Left ventricle myocardium superior (tissue), 1 donor: Measurements from ENCODE around the gene SNX20. TPM values are rescaled to one million over a fixed set of nuclear protein-coding genes. Genes with fewer than 3 reads are reported as not detected.

ENCODE experiments used
- ATAC-seq: fragments of 200-7000 bp; cut with Tn5 transposase; one replicate; pipeline ENCODE4 v1.9.1; 2020; ENCODE audit warnings: mild to moderate bottlenecking, moderate library complexity
- DNase-seq: peaks from one replicate; pipeline ENCODE4 v3.0.0-alpha.2; 2020
- intact Hi-C: fragments of 100-400 bp; cut with micrococcal nuclease; formaldehyde crosslinking; loops from one replicate; pipeline ENCODE4 v1.11.0; 2022
- total RNA-seq: library from RNA; stranded (reverse); fragmentation: NEBNext Ultra II Directional; extraction: Animal tissue kit (Norgen Biotek cat#: 25700); gene quantifications from one replicate; pipeline ENCODE4 v1.2.1, GENCODE V29; 2021
- donor health status: DM: no; HTN: yes; CAD: no; lungs with severe emphysema.

Gene SNX20
- total RNA-seq, 1 donor from 2014 or later: 0.72 TPM

DNA sequence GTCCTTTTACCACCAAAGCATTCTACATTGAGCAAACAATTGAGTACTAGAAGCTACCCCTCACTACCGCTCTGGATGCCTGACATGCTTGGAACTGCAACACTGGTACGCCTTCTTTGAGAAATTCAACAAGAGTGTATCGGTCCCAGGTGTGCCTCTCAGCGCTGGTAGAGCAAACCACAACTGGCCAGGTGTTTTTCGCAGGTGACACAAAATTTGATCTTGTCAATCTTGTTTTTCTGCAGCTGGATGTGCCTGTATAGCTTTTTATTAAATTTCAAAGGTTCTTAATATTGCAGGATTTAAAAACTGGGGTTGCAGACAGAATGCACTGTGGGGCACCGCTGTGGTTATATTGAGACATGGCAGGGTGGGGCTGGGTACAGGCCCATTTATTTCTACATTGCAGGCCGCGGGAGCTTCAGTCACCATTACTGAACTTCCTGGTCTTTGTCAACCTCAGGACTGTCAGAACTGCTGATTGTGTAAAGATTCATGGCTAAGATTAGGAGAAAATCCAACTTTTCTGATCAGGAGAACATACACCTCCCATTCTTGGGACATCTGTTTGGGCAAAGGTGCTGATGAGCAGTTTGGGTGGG is 4.5 kb upstream of the SNX20 start:
- peak; percentile 57 for ATAC-seq
- DNase-seq: no peak
- intact Hi-C loops: no loop called here

DNA sequence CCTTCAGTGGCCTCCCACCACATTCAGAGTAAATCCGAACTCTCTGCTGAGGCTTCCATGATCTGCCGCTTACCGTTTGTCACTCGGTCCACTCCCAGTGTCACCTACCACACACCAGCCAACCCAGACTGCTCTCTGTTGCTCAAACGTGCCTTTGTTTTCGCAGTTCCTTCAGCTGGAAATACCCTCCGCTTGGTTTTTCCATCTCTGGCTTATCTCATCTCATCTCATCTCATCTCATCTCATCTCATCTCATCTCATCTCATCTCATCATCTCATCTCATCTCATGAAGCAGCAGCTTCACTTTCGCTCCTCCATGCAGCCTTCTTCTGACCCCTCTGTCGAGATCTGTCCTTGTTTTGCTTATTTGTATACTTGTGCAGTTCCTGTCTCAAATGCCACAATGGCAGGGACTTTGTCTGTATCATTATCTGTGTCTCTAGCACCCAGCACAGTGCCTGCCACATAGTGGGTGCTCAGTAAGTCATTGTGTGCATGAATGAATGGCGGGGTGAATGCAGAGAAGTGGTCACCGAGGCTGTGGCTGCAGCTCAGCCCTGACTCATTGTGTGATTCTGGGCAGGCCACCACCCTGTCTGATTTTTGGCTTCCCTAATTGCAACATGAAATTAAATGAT is 3.8 kb upstream of the SNX20 start:
- intact Hi-C loops: no loop called here
- DNase-seq: no peak
- no peak for ATAC-seq

DNA sequence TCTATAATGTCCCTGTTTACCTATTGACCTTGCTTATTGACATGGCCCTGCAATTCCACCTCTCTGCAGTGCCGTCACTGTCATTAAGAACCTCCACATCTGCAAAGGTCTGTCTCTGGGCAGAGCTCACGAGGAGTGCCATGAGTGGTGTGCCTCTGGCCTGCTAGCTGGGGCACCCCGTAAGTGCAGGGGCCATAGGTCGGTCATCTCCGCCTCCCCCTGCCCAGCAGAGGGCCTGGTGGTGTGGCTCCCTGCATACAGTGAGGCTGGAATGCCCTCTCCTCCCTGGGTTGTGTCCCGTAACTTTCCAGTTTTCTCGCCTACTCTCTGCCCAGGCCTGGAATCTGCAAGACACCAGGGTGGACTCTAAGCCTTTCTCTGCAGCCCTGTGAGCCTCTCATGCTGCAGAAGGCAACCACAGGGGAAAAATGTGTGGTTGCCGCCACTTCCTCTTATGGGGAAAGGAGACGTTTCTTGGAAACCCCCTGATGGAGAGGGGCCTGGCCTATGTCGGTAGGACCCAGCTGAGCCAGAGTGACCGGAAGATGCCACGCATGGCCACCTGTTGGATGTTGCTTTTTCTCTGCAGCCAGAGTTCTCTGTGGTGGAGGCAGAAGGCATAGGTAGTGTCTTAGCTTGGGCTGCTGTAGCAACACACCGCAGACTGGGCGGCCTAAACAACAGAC is 2.7 kb upstream of the SNX20 start:
- peak; percentile 36 for ATAC-seq
- intact Hi-C loops: no loop called here
- DNase-seq: no peak

DNA sequence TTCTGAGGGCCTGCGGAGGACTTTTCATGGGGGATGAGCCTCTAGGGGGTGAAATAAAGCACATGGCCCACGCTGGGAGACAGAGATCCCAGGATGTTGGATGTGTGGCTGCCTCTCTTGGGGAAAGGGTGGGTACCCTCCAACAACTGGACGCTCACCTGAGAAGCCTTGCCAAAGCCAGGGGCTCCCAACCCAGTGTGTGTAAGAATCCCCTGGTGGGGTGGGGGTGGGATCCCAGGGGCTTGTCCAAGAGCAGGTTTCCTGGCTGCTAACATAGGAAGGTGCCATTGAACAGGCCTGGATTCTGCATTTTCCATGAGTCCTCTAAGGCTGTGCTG is 587 bp downstream of the SNX20 start:
- no peak for ATAC-seq
- intact Hi-C loops: no loop called here
- DNase-seq: no peak

DNA sequence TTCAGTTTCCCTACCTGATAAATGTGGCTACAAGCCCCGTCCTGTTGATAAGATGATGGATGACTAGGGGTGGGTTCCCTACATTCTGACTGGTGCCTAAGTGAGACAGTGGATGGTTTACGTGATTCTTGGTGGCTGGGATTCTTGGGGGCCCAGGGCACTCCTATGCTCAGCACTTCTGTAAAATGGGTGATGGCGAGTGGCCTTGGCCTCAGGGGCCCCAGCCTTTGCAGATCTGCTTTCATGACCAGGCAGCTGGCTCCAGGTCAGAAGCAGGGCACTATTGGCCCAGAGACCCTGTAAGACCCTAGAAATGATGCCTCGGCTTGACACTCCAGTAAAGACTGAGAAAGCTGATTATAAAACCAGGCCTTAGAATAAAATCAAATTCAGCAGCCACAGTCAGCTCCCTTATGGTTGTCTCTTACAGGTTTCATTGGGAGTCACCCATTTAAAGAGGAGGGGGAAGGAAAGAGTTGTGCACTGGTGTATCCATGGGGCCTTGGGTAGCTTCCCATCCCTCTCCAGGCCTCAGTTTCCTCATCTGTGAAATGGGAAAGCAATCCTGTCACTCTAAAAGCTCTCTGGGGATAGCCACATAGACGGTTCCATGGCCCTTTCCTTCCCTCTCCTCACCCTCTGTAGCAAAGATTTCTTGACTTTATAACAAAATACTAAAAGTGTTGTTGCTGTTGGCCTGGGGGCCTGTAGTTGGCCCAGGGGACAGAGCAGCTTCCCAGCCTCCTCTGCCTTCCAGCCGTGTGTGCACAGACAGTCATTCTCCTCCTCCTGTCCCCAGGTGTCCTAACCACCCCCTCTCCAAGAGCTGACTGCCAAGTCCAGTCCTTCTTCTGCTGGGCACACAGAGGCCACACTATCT is 1.2 kb downstream of the SNX20 start:
- no peak for ATAC-seq
- no peak for DNase-seq
- intact Hi-C loops: no loop called here

DNA sequence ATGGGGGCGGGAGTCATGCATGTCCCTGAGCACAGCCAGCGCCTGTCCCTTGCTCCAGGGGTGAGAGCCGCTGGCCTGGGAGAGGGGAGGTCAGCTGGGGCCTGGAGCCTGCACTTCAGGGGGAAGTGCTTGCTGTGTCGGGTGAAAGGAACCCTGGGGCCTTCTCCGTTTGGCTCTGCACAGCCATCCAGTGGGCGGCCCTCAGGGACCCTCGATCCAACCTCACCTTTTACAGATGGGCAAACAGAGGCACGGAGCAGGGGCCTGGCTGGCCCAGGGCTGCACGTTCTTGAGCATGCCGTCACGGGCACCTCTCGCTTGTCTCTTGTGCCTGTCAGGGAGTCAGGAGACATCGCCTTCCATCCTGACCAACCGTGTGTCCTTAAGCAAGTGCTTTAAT is 1.8 kb downstream of the SNX20 start:
- intact Hi-C loops: no loop called here
- DNase-seq (no peak), ATAC-seq (no peak)

DNA sequence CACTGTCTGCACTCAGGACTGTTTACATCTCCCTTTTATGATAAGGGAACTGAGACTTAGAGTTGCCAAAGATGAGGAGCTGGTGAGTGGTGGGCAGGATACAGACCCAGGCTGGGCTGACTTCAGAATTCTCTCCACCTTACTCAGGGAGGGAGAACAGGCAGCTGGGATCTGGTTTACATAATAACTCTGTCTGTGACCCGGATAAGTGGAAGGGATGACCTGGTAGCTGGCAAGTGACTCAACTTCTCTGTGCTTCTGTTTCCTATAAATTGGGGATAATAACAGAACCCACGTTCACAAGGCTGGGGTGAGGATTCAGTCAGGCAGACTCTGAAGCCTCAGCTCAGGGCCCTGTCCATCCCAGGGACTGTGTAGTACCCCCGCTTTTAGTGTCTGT is 2.6 kb downstream of the SNX20 start:
- intact Hi-C loops: no loop called here
- ATAC-seq (no peak), DNase-seq (no peak)

DNA sequence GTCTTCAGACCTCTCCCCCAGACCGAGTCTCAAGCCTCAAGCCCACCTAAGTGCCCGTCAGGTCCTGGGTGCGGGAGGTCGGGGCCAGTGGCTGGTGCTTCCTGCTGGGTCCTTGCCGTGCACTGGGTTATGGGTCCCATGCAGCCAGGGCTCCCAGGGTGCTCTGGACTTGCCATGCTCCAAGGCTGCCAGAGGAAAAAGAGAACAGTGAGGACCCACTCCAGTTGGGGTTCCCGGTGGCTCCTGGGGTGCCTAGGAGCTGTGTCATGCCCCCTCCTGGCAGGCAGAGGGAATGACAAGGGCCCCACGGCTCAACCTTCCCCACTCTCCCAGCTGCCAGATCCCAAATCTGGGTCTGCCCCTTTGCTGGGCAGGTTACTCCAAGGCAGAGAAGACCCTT is 3.8 kb downstream of the SNX20 start:
- ATAC-seq: no peak
- intact Hi-C loops: no loop called here

DNA sequence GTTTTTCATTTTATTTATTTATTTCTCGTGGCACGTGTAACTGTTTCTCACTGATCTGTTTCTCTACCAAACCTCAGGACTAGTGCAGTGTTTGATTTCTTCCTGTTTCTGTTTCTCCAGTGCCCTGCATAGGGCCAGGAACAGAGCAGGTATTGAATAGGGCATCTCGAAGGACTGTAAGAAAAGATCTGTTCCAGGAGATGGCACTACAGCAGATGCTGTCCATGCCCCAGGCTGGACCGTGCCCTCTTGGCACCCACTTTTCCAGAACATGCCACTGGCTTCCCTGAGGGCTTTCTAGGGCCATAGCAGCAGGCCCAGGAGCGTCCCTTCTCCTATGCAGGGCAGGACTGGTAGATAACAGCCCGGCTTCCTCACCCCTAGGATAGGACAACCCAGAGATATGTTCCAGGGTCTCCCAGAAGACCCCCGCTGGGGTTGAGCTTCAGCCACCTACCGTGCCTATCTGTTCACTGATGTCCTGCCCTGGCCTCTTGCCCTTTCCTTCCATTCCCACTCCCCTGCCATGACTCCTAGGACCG is 4.4 kb downstream of the SNX20 start:
- ATAC-seq (no peak), DNase-seq (no peak)
- intact Hi-C loops: no loop called here

More for the DNA sequence above, 3.8 kb downstream of the SNX20 start:
- no peak for DNase-seq

DNA sequence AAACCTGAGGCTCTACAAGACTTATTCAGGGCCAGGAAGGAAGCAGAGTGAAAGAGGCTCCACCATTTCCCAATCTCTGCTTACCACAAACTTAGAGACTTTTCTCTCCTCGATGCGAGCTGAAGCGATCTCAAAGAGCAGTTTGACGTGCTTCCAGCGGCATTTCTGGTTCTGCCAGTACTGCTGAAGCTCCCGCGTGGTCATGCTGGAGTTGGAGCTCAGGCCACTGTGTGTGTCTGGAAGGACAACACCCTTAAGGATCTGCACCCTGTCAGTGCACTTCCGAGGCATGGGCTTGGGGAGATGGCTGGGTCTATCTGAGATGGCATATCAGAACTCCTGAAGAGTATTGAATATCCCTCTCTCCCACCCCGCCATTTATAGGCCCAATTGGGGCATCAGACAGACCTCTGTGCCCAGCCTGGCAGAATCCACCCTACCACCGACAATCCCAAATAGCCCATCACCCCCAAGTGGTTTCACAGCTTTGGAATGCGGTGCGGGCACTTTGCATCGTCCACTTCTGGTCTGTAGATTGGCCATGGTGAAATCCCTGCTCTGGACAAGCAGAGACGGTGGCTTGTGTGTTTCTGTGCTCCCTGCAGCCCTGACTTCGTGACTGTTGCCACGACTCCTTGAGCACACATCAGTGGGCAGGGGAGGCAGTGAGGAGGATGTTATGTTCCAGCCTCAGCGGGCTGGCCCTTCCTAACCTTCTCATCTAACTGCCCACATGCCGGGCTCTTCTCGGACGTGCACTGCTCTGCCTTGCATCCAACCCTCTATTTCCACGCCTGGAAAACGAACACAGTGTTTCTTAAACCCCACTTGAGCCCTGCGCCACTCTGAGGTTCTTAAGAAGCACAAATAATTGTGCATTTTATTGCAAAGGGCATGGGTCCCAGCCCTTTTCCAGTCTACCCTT is 5.2 kb downstream of the SNX20 start:
- DNase-seq (no peak), ATAC-seq (no peak)
- intact Hi-C loops: no loop called here

DNA sequence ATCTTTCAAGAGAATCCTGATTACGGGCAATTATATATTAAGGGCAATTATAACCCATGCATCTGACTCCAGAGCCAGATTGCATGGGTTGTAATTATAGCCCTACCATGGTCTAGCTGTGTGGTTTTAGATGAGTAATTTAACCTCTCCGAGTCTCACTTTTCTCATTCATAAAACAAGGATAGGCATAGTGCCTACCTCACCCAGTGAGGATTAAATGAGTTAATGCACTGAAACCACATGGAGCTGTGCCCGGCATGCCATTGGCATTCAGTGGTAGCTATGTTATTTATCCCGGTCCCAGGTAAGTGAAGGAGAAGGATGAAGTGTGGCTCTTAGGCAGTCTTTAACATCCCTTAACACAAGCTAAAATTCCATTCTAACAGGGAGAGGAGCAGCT is 6.3 kb downstream of the SNX20 start:
- intact Hi-C loops: no loop called here
- DNase-seq (no peak), ATAC-seq (no peak)

DNA sequence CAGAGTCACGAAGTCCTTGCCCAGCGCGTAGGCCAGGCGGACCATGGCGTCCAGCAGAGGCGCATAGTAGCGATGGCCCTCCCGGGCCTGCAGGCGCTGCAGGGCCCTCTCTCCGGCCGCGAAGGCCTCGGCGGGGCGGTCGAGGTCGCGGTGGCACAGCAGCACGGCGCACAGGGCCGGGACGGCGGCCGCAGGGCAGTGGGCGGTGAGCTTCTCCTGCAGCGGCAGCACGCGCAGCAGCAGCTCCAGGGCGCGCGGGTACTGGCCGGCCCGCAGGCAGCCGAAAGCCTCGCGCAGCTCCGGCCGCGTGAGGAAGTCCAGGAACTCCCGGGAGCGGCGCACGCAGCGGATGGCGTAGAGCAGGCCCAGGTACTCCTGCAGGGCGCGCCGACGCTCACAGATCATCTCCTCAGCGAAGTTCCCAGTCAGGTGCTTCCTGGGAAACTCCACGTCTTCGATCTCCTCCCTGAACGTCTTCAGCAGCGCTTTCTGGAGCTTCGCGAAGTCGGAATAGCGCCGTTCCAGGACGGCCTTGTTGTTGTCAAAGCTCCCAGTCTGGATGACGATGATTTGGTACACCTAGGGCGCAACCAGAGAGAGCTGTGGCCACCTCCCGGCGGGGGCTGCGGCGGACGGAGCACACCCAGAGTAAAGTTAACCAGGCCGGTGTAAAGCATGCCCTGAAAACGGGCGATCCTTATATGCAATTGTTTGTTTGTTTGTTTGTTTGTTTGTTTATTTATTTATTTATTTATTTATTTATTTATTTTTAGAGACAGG is 7.4 kb downstream of the SNX20 start:
- DNase-seq (no peak), ATAC-seq (no peak)
- intact Hi-C loops: no loop called here

DNA sequence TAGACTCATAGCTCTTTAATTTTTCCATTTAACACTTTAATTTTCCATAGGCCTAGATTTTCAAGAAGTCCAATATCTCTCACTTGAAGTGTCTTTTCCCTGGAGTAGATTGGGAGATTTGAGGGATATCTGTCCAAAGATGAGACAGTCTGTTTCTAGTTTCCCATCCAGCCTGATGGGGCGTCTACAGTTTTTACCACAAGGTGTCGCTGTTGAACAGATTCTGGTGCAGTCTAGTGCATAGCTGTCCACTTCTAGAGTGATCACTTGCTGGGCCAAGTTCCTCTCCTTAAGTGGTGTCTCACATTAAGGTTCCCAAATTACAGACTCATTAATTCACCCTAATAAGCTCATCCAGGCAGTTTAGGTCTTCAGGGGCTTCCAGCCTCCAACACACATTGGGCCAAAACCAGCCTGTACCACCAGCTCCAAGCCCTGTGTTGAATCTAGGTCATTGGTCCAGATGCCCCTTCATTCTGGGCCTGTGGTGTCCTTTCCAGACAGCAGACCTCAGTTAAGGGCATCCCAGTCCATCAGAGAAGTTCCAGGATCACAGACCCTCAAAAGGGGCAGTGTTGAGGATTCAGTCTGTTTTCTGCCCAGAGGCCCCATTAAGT is 9.4 kb downstream of the SNX20 start:
- DNase-seq (no peak), ATAC-seq (no peak)
- intact Hi-C loops: no loop called here

DNA sequence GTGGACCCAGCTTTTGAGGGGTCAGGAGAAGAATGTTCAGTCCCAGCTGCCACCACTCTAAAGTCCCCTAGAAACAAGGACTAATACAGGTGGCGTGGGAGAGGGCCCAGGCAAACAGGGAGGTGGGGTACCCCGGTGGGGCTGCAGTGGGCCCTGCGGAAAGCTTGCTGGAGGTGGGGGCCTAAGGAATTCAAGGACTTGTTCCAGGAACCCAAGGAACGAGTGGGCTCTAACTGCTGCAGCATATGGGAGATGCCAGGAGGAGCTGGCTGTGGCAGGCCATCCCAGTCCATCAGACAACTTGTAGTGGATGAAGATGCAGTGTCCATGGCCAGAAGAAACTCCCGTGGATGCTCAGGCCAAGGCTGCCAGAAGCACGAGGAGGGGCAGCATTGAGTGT is 10.6 kb downstream of the SNX20 start:
- ATAC-seq: no peak
- no peak for DNase-seq
- intact Hi-C loops: no loop called here

DNA sequence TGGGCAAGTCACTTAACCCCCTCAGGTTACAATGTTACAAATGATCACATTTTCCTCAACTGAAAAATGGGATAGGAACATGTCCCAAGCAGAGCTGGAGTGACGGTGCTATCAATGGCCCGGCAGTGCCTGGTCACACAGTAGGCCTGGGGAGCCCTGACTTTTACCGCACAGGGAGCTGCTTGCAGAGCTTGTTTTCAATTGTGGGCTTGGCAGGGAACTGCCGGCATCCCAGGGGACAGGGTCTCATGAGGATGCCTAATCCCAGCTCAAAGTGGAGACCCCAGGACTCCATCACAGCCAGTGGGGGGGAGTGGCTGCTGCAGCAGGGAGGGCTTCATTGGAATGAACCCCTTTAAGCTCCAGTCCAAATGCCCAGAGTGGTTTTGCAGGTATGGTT is 11.4 kb downstream of the SNX20 start:
- ATAC-seq (no peak), DNase-seq (no peak)
- intact Hi-C loops: no loop called here

DNA sequence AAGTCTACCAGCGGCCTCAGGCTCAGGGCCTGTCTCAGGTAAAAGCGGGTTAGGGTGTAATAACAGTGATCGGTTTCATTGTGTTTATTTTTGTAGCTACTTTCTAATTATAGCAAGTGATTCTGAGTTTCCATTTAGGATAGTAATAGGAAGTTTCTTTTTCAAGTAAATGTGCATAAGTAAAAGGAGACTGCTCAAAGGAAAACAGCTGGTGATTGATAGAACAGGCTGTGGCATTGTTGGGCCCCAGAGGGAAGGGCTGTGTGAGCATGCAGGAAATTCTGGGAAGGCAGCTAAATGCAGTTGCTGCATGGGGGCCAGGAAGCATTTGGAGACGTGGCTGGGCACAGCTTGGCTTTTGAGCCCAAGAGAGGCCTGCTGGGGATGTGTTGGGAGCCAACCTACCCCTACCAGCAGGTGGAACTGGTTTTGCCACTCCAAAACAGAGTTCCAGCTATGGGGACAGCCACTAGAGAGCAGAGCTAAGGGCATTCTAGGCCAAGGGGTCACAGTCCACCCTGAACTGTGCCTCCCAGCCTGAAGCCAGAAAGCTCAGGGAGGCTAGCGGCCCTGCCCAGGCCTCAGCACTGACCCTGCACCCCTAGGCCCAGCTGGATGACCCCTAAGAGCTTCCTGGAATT is 12.6 kb downstream of the SNX20 start:
- no peak for ATAC-seq
- intact Hi-C loops: no loop called here
- no peak for DNase-seq
